GM19463 (cell line): ENCODE results near the gene SLC25A18.
"Not testable (repeated sequence)": the region's sequence is repeated elsewhere in the genome, so short reads cannot be mapped to it uniquely, and the experiment has no call there.

Experiments used
- ATAC-seq: cut with Tn5 transposase; IDR thresholded peaks from one replicate; pipeline ENCODE4 v1.9.1; 2021; ENCODE audit warnings: mild to moderate bottlenecking, moderate library complexity; ENCODE audit not compliant: unreplicated experiment

SLC25A18 gene

DNA sequence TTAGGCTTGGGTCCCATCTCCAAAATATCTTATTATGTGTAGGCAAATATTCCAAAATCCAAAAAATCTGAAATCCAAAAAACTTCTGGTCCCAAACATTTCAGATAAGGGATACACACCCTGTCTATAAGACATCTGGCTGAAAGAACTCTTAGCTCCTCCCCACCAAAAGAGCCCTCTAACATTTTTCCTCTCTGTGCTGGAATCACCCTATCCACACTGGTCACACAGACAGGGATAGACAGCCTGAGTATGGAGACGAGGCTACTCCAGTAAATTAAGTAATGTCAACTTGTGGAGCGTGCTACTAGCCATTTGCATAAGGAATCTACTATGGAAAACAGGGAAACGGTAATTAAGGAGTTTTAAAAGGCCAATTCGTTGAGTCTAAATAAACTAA, 40.4 kb downstream of the SLC25A18 start:
- no peak for ATAC-seq

DNA sequence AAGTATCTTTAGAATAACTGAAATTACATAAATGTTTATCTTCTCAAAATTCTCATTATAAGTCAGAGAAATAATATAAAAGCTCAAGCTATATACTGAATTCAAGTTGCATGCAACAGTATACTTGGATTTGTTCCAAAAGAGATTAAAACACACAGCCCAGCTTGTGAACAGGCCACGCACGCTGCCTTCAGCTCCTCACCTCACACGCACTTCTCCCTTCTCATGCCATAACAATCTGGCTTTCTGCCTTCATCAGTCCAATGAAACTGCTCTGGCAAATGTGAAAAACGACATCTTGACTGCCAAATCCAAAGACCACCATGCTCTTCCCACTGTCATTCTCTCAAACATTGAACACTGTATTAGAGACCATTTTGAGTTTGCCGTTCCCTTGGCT, 43.2 kb downstream of the SLC25A18 start:
- ATAC-seq: no peak

DNA sequence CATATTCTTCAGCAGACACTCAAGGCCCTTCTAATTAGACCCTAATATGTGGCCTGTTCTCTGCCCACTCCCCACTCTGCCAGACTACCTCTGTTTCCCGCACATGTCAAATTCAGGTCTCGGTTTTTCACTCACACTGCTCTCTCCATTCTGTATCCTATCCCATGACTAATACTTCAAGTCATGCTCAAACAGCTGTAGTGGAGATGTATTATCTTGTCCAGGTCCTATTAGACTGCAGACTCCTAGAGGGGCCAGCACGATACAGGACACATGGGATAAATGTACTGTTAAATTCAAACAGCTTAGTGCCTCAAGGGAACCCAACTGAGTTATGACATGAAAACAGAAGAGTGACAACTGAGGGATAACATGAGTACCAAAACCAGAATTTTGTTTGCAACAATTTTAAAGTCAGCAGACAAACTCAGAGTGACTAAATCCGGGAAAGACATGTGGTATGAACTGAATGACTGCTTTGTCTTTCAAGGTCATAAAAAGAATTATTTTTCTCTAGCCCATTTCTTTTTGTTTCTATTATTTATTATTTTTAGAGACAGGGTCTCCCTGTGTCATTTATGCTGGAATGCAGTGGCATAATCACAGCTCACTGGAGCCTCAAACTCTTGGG, 44.7 kb downstream of the SLC25A18 start:
- ATAC-seq: no peak

DNA sequence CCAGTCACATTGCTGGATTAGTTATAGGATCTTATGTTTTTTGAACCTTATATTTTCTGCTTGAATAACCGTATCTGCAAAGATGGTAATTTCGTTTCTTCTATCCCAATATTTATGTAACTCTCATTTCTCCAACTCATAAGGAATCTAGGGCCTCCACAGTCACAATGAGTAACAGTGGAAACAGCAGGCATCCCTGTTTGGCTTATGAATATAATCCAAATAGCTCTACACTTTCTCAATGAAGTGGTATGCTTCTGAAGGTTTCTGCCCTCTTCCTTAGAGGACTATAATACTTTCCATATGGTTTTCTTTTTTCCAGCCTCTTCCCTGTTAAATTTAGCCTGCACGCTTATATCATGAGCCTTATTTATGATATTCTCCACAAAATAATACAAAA, 48.8 kb downstream of the SLC25A18 start:
- no peak for ATAC-seq

DNA sequence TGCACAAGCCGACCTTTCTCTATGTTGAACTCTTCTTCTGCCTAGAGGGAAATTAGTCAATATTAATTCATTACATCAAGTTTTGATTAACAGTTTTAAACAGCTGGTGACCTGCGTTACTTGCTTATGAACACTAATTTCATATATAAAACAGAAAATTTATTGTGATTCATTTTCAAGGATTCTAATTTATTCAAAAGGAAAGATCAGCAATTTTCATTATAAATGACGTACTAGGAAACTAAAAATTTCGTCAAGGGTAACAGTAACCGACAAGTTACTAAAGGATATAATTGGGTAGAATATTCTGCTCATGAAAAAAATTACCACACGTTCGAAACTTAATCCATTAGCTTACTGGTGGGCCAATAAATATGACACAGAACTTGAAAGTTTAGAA, 50.0 kb downstream of the SLC25A18 start:
- ATAC-seq: no peak

DNA sequence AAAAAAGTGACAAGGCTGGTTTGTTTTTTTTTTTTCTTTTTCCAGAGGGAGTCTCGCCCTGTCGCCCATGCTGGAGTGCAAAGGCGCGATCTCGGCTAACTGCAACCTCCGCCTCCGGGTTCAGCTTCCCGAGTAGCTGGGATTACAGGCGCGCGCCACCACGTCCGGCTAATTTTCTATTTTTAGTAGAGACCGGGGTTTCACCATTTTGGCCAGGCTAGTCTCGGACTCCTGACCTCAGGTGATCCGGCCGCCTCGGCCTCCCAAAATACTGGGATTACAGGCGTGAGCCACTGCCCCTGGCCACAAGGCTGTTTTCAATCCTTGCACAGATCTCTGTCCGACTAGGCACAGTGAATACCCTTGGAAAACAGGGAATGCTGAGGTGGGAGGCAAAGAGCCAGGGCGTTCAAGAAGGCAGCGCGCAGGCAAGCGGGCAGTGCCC, 64.7 kb downstream of the SLC25A18 start:
- no peak for ATAC-seq

DNA sequence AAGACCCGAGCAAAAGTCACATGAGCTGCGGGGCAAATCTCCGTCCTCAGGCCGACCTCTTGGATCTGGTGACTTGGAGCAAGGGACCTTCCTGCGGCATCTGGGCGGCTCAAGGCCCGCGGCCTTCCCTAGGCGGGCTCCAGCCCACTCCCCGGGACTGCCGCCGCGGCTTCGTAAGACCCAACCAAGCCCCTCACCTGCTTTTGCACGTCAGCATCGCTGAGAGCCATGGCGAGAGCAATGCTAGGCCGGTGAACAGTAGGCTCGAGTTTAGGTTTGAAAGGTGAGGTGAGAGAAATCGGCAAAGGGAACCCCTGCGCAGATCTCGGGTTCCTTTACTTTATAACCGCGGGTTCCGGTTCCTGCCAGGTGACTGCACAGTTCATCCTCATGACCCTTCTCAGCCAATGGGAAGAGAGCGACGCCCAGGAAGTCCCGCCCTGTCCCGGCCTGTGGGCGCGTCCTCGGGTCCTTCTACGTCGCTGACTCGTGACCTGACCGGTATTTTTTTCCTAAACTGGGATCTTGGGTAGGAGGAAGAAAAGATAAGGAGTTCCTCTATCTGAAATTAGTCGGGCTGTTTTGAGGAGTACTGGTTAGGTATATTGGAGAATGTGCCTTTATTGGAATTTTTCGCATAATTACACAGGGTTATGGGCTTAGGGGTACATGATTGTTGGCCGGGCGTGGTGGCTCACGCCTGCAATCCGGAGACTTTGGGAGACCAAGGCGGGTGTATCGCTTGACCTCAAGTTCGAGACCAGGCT, 65.3 kb downstream of the SLC25A18 start, which contains the start of gene ATP6V1E1:
Gene ATP6V1E1, minus strand, starts transcription at position 344 of the 767 bp plus-strand sequence. Its CDS starts 114 bp downstream, at position 230.
- ATAC-seq: peak; percentile 100

DNA sequence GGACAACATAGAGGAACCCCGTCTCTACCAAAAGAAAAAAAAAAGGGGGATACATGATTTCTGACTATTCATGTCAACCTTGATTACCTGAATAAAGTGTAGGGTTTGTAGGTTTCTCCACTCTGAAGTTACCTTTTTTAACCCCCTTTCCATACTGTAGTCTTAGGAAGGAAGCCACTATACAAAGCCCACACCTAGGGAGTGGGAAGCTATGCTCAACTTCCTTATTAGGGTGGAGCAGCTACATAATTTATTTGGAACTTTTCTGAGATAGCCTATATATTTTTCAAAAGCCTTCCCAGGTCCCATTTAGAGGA, 65.8 kb downstream of the SLC25A18 start:
- ATAC-seq: no peak

DNA sequence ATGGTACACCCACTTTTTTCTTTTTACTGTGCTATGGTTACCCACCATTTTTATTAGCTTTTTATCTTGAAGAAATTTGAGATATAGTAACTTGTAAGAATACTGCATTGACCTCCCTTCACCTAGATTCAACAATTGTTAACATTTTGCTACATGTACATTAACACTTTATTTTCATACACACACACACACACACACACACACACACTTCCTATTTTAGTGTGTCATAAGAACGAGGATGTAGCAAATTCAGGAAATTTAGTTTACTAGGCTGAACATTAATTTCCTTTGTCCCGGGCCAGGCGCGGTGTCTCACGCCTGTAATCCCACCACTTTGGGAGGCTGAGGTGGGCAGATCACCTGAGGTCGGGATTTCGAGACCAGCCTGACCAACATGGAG, 66.3 kb downstream of the SLC25A18 start:
- ATAC-seq: no peak

DNA sequence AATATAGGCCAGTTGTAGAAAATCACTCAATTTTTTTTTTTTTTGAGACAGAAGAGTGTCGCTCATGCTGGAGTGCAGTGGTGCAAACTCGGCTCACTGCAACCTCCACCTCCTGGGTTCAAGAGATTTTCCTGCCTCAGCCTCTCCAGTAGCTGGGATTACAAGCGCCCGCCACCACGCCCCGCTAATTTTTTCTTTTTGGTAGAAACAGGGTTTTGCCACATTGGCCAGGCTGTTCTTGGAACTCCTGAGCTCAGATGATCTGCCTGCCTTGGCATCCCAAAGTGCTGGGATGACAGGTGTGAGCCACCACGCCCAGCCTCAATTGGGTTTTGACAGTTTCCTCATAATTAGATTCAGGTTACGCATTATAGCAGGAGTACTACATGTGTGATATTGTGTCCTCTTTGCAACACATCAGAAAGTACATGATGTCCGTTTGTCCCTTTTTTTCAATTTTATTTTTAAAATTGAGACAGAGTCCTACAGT, 67.8 kb downstream of the SLC25A18 start:
- no peak for ATAC-seq

DNA sequence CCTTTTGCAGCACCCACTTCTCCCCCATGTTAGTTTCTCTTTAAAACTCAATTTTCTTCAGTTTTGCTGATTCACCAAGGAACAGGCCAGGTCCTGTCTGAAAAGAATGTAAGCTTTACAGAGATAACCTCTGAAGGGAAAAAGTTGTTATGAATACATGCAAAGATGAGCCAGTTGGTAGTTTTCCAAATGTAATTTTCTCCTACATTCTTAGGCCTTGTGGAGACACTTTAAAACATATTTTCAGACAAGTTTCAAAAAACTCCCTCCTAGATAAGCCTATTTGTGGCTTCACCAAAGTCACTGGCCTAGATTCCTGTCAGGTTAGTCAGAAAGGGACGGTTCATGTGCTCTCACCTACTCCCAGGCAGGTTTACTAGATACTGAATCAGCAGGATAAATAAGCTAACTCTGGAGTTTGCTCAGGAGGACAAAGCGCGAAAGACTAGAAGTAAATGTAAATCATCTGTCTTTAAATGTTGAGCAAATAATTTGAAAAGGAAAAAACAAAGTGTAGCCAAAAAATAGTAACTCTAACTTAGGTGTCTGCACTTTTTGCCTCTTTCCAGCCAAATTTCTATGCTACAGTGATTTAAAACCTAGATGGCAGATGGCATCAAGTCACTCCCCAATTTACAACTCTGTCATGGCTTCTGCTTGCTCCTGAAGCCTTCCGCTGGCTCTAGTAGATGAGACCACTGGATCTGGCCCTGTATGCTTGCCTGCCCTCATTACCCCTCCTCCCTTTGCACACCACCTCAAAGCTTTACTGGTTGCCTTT, 70.1 kb downstream of the SLC25A18 start:
- ATAC-seq: no peak

DNA sequence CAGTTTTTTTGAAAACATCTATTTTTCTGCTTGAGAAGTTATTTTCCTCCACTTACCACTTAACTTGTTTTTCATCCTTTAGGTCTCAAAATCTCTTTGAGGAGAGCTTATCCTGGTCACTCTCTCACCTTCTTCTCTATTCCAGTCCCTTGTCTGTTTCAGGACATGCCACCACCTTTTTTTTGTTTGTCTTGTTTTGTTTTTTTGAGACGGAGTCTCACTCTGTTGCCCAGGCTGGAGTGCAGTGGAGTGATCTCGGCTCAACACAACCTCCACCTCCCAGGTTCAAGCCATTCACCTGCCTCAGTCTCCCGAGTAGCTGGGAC, 70.7 kb downstream of the SLC25A18 start:
- no peak for ATAC-seq

DNA sequence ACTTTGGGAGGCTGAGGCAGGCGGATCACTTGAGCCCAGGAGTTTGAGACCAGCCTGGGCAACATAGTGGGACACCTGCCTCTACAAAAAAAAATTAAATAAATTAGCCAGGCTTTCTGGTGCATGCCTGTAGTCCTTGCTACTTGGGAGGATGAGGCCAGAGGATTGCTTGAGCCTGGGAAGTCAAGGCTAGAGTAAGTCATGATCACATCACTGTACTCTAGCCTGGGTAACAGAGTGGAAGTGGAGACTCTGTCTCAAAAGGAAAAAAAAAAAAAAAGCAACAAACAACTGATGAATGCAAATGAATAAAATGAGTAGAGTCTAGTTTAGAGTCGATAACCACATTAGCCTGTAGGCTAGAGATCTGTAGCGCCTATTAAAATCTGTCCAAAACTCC, 71.4 kb downstream of the SLC25A18 start:
- ATAC-seq: no peak

DNA sequence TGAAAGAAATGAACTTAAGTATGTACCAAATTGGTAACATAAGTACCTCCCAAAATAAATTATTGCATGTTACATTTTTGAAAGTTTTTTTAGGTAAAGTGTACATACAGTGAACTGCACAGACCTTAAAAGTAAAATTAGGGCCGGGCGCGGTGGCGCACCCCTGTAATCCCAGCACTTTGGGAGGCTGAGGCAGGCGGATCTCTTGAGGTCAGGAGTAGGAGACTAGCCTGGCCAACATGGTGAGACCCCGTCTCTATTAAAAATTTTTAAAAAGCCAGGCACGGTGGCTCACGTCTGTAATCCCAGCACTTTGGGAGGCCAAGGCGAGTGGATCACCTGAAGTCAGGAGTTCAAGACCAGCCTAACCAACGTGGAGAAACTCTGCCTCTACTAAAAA, 73.6 kb downstream of the SLC25A18 start:
- ATAC-seq: not testable (repeated sequence)

DNA sequence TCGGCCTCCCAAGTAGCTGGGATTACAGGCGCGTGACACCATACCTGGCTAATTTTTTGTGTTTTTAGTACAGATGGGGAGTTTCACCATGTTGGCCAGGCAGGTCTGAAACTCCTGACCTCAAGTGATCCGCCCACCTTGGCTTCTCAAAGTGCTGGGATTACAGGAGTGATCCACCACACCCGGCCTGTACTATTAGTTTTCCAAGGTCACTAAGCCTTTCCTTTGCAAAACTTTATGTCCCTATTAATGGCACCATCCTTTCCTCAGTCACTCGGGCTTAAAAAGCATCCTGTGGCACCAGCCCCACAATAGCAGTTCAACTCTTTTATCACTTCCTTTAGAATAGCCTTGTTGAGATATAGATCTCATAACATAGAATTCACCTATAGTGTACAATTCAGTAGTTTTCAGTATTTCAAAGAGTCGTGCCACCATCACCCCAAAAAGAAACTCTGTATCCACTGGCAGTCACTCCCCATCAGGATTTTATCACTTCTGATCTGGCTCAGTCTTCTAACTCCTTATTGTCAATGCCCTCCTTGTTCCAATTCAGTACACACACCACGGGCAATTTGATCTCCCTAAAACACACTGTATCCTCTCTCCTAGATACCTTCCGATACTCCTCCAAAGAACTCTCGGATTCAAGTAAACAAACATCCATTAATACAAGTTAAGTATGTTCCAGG, 74.3 kb downstream of the SLC25A18 start:
- ATAC-seq: no peak

DNA sequence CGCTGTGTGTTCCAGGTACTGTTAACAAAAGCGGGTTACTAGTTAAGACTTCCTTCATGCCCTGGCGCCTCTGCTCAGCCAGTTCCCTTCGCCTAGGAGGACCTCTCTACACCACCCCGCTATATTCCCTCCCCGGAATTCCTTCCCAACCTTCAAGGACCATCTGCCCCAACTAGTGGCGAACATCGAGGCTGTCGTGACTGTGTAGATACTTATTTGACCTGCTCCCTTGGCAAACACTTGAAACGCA, 74.8 kb downstream of the SLC25A18 start:
- peak; percentile 8 for ATAC-seq

DNA sequence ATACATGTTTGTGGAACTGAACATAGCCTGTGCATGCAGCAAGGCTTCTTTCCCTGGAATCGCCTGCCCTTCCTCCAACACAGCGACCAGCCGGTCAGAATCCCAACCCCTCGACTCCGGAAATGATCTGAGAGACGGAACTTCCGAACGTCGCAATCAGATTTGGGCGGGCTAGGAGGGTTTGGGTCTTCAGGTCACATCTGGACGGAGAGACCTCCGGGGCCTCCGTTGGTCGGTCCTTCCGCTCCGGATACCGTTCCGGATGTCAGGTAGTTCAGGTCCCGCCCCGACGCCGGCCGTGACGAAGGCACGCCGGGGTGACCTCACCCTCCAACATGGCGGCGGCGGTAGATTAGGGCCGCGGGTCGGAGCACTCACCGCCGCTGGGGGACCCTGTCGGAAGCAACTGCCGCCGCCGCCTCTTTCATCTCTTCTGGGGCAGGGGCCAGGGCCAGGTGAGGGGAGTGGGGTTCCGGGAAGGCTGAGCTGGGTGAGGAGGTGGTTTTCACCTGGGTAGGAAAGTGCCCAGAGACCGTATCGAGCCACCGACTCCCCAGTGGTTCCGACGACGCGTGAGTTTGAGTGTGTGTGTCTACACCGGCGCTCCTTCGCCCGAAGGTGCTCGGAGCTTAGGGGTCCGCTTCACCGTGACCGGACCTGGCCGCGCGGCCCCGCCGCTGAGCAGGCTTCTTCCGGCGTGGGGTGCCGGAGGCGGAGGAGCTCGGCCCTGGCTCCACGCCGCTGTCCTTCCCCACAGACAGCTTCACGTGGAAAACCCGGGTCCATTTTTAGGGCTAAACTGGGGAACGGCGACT, 75.3 kb downstream of the SLC25A18 start, which contains the start of gene BCL2L13:
Gene BCL2L13, plus strand, starts transcription at position 326 of the 815 bp plus-strand sequence. CDS start 16,955 bp downstream, outside the sequence.
- peak; percentile 92 for ATAC-seq

DNA sequence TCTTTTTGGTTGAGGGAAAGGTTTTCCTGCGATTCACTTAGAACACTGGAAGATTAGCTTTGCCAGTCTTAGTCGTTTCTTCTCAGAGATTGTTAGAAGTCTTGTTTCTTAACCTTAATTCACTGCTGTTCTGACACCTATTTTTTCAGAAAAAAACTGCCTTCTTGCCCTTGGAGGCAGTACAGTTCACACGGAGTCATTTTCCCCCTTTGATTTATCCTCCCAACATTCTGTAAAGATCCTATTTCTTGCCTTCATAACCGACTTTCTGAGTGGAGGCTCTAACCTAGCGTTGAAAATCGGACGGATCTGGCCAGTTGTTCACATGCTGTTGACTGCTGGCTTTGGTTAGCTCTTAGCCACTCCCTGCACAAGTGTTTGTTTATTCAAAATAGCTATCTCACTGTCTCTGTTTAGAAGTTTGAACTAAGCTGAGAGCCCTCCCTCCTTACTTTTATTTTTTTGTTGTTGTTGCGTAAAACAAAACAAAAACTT, 76.0 kb downstream of the SLC25A18 start:
- ATAC-seq: no peak
